Psoas muscle (tissue), 8 donors: ENCODE measurements around the gene ALPK1. TPM values are rescaled to one million over a fixed set of nuclear protein-coding genes. Genes with fewer than 3 reads are reported as not detected.
"Not testable (repeated sequence)": the region's sequence is repeated elsewhere in the genome, so short reads cannot be mapped to it uniquely, and the experiment has no call there.

Experiments
- ATAC-seq, 4 donors: fragments of 200-7000 bp; cut with Tn5 transposase; one replicate each; pipeline ENCODE4 v1.9.1; 2020; ENCODE audit warnings: moderate library complexity in 3 of 4, mild to moderate bottlenecking in 2 of 4
- DNase-seq, 2 donors: peaks; one replicate each; pipeline ENCODE4 v3.0.0-alpha.2; 2020
- H3K27ac ChIP-seq: fragments of 200-600 bp; one replicate; pipeline ENCODE4 v1.8.0; 2022
- H3K27me3 ChIP-seq, 3 donors: fragments of 200-600 bp in 1 of 3; one replicate each; pipeline versions ENCODE4 v1.6.1 to v1.8.0; 2013 to 2022; ENCODE audit warnings: low read length in 2 of 3, mild to moderate bottlenecking in 2 of 3, moderate library complexity in 1 of 3; ENCODE audit not compliant: insufficient read depth in 3 of 3
- H3K36me3 ChIP-seq, 2 donors: fragments of 200-600 bp in 1 of 2; one replicate each; pipeline versions ENCODE4 v1.6.1 to v1.8.0; 2013 to 2022; ENCODE audit warnings: low read depth in 1 of 2, mild to moderate bottlenecking in 1 of 2, moderate library complexity in 1 of 2; ENCODE audit not compliant: insufficient read depth in 1 of 2
- H3K4me1 ChIP-seq: fragments of 200-600 bp; one replicate; pipeline ENCODE4 v1.8.0; 2022
- H3K4me3 ChIP-seq: fragments of 200-600 bp; one replicate; pipeline ENCODE4 v1.8.0; 2022; ENCODE audit warnings: mild to moderate bottlenecking
- H3K9me3 ChIP-seq: fragments of 200-600 bp; one replicate; pipeline ENCODE4 v1.8.0; 2022
- WGBS, 3 donors: extraction: QIAGEN DNeasy Blood & Tissue Kit; methylation state at CpG; one replicate each; pipeline versions ENCODE4 v1.1.6 to v1.1.7; 2013; 5-methylcytosine and 5-hydroxymethylcytosine counted together
- intact Hi-C, 2 donors: fragments of 100-400 bp; cut with DNase I; formaldehyde crosslinking; loops; one replicate each; pipeline versions ENCODE4 v1.11.0 to v1.14.2; 2022
- polyA plus RNA-seq, 3 donors: library from polyadenylated mRNA; stranded (reverse); fragments of 200-250 nt; gene quantifications; one replicate each; pipeline ENCODE4 v1.2.3, GENCODE V29; 2013
- total RNA-seq, 4 donors: library from RNA; stranded (reverse); fragmentation: NEBNext Ultra II Directional in 2 of 4; extraction: Animal tissue kit (Norgen Biotek cat#: 25700) in 2 of 4; gene quantifications; one replicate each; pipeline versions ENCODE4 v1.2.1 to v1.2.4, GENCODE V29; 2021 to 2023
- TF ChIP-seq, protein P1 (sequence below): fragments of 200-600 bp; IDR thresholded peaks from one replicate; pipeline ENCODE4 v1.8.0; 2022; ENCODE audit warnings: antibody characterized with exemption
- donor health status: healthy with polysubstance abuse.
- donor health status: DM: no; HTN: no; CAD: no; lungs with moderate emphysema.
- donor health status: Bipolar disorder and iron deficiency.
- donor health status: healthy.
- donor health status: DM: yes; HTN: yes; CAD: no.
- donor health status: DM: no; HTN: no; CAD: no.
- donor health status: DM: no; HTN: no; CAD: no.
- donor health status: DM: yes; HTN: yes; CAD: no.

Gene ALPK1
- total and polyA plus RNA-seq, 7 donors: 0.72 to 11.0 (median 3.1) TPM

DNA sequence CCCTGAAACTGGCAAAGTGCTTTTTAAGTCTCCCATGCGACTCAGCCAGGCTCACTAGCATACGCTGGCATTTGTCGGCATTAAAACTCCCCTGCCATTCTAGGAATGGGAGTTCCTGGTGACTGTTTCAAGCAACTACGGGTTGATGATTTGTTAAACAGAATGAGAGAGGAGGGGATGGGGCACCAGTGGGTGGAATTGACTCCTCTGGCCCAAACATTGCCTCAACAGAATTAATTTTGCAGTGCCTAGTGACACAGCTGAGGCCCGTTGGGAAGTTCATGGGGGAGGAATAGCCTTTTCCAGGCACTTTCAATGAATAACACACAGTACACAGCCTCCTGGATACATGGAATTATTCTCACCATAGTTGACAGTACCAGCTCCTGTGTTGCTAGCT lies 188.8 kb downstream of the ALPK1 start:
- TF ChIP-seq, protein P1, sequence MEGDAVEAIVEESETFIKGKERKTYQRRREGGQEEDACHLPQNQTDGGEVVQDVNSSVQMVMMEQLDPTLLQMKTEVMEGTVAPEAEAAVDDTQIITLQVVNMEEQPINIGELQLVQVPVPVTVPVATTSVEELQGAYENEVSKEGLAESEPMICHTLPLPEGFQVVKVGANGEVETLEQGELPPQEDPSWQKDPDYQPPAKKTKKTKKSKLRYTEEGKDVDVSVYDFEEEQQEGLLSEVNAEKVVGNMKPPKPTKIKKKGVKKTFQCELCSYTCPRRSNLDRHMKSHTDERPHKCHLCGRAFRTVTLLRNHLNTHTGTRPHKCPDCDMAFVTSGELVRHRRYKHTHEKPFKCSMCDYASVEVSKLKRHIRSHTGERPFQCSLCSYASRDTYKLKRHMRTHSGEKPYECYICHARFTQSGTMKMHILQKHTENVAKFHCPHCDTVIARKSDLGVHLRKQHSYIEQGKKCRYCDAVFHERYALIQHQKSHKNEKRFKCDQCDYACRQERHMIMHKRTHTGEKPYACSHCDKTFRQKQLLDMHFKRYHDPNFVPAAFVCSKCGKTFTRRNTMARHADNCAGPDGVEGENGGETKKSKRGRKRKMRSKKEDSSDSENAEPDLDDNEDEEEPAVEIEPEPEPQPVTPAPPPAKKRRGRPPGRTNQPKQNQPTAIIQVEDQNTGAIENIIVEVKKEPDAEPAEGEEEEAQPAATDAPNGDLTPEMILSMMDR: no peak

GRCh38 chr4:112490808-112491207 lies 193.6 kb downstream of the ALPK1 start:
- H3K36me3 ChIP-seq, ATAC-seq, H3K27ac ChIP-seq, H3K4me1 ChIP-seq, intact Hi-C loops, H3K9me3 ChIP-seq, H3K27me3 ChIP-seq, DNase-seq, H3K4me3 ChIP-seq: not testable (repeated sequence)
- WGBS, 3 donors: 83 to 87% (median 84%) methylated on average over 3 of the region's 3 CpGs

More for the DNA sequence above, 188.8 kb downstream of the ALPK1 start:
- peaks cover 13% of the 10 kb centered on the region for H3K9me3 ChIP-seq
- no peak overlapping the region for H3K27ac ChIP-seq
- intact Hi-C loops: no loop called here
- peaks cover 0 to 3% (median 0%) of the 10 kb centered on the region in 3 donors for H3K27me3 ChIP-seq
- H3K4me1 ChIP-seq: no peaks in the 10 kb centered on the region
- DNase-seq: no peak
- H3K4me3 ChIP-seq: no peak overlapping the region
- ATAC-seq: no peak
- 67 to 77% (median 72%) methylated on average over 5 of the region's 5 CpGs for WGBS, 3 donors
- no peaks in the 10 kb centered on the region for H3K36me3 ChIP-seq

Other genes with a start within 250 kb of the ALPK1 start
- 1 to 10 TPM; 2.6 to 4.8 (median 3.8) TPM for gene FAM241A, start 151.9 kb upstream of the ALPK1 start, total RNA-seq
- 1 to 10 TPM; 2.8 to 6.0 (median 3.1) TPM for gene FAM241A, start 151.9 kb upstream of the ALPK1 start, polyA plus RNA-seq
- gene AP1AR, start 65.6 kb upstream of the ALPK1 start, total RNA-seq: 10 to 100 TPM in 2 of 4 donors, 1 to 10 TPM in 2; 5.3 to 12.1 (median 10.2) TPM
- 10 to 100 TPM in 1 of 3 donors, 1 to 10 TPM in 2; 5.8 to 19.8 (median 9.9) TPM for gene AP1AR, start 65.6 kb upstream of the ALPK1 start, polyA plus RNA-seq
- 1 to 10 TPM; 1.7 to 3.3 (median 2.2) TPM for gene TIFA, start 11.5 kb upstream of the ALPK1 start, total RNA-seq
- 1 to 10 TPM in 2 of 3 donors, under 1 TPM in 1; 1.00 to 4.2 (median 1.4) TPM for gene TIFA, start 11.5 kb upstream of the ALPK1 start, polyA plus RNA-seq
- not detected for gene NEUROG2, start 218.8 kb downstream of the ALPK1 start, total RNA-seq
- gene NEUROG2, start 218.8 kb downstream of the ALPK1 start, polyA plus RNA-seq: not detected